RWPE2 (cell line): ENCODE results near the gene MMP17.

ENCODE experiments used
- ATAC-seq: fragments of 200-7000 bp; cut with Tn5 transposase; 3 replicates; pipeline ENCODE4 v1.9.1; 2021; ENCODE audit warnings: low read depth
- DNase-seq: peaks from one replicate; pipeline ENCODE4 v3.0.0-alpha.2; 2020; ENCODE audit warnings: low spot score
- H3K27ac ChIP-seq: fragments of 450-650 bp; 2 replicates; pipeline ENCODE4 v1.5.1; 2017; ENCODE audit warnings: mild to moderate bottlenecking; ENCODE audit not compliant: poor library complexity, severe bottlenecking
- H3K27me3 ChIP-seq: fragments of 250-450 bp; sonication (Bioruptor Pico); 2 replicates; pipeline ENCODE4 v1.5.1; 2021; ENCODE audit warnings: mild to moderate bottlenecking, moderate library complexity; ENCODE audit not compliant: insufficient read depth, poor library complexity, severe bottlenecking
- H3K36me3 ChIP-seq: fragments of 250-450 bp; sonication (Bioruptor Pico); 2 replicates; pipeline ENCODE4 v1.5.1; 2020; ENCODE audit warnings: low read depth, mild to moderate bottlenecking, moderate library complexity
- H3K4me1 ChIP-seq: fragments of 250-450 bp; sonication (Bioruptor Pico); 2 replicates; pipeline ENCODE4 v1.5.1; 2021; ENCODE audit warnings: mild to moderate bottlenecking, moderate library complexity; ENCODE audit not compliant: insufficient read depth, poor library complexity, severe bottlenecking
- H3K4me3 ChIP-seq: fragments of 250-450 bp; sonication (Bioruptor Pico); 2 replicates; pipeline ENCODE4 v1.5.1; 2021; ENCODE audit warnings: mild to moderate bottlenecking, moderate library complexity; ENCODE audit not compliant: severe bottlenecking
- H3K9me3 ChIP-seq: fragments of 250-450 bp; sonication (Bioruptor Pico); 2 replicates; pipeline ENCODE4 v1.5.1; 2021; ENCODE audit warnings: mild to moderate bottlenecking, moderate library complexity; ENCODE audit not compliant: severe bottlenecking
- TF ChIP-seq, protein P1 (sequence below): fragments of 450-650 bp; IDR thresholded peaks from one replicate; pipeline ENCODE4 v1.5.1; 2017; ENCODE audit warnings: mild to moderate bottlenecking, moderate library complexity; ENCODE audit not compliant: poor library complexity, severe bottlenecking

Gene MMP17

DNA sequence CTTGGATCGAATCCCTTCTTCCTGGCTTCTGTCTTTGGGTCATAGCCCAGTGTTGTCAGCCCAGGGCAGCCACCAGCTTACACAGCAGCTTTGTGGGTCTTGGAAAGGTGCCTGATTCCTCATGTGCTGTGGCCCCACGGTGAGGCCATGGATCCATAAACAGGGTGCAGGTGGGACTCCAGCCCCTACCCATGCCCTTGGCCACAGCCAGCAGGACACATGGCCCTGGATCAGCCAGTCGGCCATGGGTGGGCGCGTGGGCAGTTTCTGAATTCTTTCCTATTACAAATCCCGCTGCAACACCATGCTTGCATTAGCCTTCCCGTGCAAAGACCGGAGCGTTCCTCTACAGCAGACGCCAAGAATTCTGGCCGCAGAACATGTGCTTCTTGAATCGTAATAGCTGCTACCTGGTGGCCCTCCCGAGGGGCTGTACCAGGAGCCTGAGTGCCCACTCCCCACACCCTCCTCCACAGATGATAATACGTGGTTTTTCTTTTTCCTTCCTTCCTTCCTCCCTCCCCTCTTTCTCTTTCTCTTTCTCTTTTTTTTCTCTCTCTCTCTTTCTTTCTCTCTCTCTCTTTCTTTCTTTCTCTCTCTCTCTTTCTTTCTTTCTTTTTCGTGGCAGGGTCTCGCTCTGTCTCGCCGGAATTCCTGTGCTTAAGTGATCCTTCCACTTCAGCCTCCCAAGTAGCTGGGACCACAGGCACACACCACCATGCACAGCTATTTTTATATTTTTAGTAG is 2.9 kb upstream of the MMP17 start:
- H3K9me3 ChIP-seq: no peaks in the 10 kb centered on the region
- TF ChIP-seq, protein P1, sequence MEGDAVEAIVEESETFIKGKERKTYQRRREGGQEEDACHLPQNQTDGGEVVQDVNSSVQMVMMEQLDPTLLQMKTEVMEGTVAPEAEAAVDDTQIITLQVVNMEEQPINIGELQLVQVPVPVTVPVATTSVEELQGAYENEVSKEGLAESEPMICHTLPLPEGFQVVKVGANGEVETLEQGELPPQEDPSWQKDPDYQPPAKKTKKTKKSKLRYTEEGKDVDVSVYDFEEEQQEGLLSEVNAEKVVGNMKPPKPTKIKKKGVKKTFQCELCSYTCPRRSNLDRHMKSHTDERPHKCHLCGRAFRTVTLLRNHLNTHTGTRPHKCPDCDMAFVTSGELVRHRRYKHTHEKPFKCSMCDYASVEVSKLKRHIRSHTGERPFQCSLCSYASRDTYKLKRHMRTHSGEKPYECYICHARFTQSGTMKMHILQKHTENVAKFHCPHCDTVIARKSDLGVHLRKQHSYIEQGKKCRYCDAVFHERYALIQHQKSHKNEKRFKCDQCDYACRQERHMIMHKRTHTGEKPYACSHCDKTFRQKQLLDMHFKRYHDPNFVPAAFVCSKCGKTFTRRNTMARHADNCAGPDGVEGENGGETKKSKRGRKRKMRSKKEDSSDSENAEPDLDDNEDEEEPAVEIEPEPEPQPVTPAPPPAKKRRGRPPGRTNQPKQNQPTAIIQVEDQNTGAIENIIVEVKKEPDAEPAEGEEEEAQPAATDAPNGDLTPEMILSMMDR: no peak
- H3K4me3 ChIP-seq: no peak overlapping the region
- H3K36me3 ChIP-seq: no peaks in the 10 kb centered on the region
- ATAC-seq: no peak
- H3K27ac ChIP-seq: no peak overlapping the region
- H3K4me1 ChIP-seq: no peaks in the 10 kb centered on the region
- peaks cover 4% of the 10 kb centered on the region for H3K27me3 ChIP-seq
- no peak for DNase-seq

DNA sequence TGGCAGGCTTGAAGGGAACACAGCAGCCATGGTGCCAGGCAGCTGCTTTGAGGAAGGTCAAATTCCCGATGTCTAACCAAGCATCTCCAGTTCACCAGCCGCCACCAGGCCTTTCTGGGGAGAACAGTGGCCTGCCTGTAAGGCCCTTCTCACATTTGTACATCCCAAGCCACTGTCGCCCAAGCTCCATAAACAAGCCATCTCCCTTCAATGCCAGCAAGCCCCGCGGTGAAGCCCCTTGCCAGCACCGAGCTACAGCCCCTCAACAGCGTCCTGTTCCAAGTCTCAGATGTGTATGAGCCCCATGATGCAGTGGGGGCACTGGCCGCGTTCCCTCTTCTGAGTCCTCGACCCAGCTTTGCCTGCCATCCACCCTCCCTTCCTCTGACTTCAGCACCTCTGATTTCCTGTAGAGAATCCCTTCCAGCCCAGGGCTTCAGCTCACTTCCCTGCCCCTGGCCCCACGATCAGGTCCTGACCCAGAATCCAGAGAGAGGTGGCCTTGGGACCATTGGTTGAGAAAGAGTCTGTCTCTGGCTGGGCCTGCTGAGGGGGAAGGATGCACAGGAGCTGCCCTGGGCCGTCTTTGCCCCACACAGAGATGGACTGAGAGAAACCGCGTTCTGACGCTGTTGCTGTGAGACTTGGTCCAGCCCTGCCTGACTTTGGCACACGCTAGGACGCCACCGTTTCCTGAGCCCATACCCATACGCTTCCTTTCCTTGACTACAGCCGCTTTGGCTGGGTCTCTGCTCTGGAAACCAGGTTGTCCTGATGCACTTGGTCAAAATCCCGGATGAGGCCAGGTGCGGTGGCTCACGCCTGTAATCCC is 1.9 kb upstream of the MMP17 start:
- ATAC-seq (no peak), DNase-seq (peak; percentile 51)
- peaks cover 13% of the 10 kb centered on the region for H3K27me3 ChIP-seq
- H3K4me3 ChIP-seq: no peak overlapping the region
- no peak overlapping the region for H3K27ac ChIP-seq
- no peaks in the 10 kb centered on the region for H3K9me3 ChIP-seq
- no peaks in the 10 kb centered on the region for H3K4me1 ChIP-seq
- no peaks in the 10 kb centered on the region for H3K36me3 ChIP-seq
- TF ChIP-seq, protein P1: no peak

DNA sequence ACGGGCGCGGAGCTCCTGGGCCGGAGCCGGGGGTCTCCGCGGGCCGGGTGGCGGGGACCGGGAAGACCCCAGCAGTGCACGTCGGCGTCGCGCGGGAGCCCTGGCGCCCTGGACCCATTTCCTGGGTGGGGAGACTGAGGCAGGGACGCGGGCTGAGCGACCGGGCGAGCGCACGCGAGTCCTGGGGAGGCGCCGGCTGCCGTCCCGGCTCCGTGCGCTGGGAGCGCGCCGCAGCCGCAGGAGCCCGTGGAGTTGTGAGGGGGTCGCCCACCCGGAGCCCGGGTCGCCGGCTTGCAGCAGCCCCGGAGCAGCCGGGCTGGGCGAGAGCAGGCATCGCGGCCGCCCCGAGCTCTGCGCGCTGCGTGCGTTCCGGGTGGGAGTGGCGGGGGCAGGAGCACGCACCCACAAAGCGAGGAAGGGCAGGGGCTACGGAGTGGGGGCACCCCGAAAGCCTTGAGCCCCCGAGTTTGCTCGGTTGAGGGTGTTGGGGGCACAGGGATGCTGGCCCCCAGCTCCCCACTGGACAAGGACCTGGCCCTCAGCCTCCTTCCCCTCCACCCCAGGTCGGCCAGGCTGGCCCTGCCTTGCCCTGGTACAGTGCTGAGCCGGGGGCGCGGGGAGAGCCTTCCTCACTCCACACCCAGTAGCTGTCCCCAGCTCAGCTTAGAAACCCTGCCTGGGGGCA is 620 bp downstream of the MMP17 start:
- DNase-seq (peak; percentile 63), ATAC-seq (peak; percentile 49)
- TF ChIP-seq, protein P1: no peak
- Histone ChIP-seq H3K27ac (peak overlapping the region; percentile 0), H3K4me3 (peak overlapping the region; percentile 63), H3K9me3 (no peaks in the 10 kb centered on the region), H3K4me1 (no peaks in the 10 kb centered on the region), H3K36me3 (no peaks in the 10 kb centered on the region), H3K27me3 (peaks cover 14% of the 10 kb centered on the region)

DNA sequence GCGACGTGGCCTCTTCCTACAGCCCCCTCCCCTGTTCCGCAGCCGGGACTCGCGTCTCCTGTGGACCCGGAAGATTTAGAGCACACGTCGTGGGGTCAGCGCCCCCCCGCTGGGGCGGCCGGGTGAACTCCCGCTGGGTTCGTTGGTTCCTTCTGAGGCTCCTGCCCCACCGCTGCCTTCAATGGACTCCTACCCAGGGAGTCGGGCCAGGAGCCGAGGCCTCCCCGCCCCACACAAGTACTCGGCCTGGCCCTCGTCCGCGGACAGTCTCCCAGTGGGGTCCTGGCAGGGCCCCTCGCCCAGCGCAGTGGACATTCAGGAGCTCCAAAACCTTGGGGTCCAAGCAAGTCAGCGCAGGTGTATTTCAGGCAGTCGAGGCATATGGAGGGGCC is 1.2 kb downstream of the MMP17 start:
- no peaks in the 10 kb centered on the region for H3K4me1 ChIP-seq
- TF ChIP-seq, protein P1: no peak
- ATAC-seq: 0 out of 3 replicates have a peak, but pooled peaks have one; percentile 7

More for the DNA sequence above, 1.2 kb downstream of the MMP17 start:
- Histone ChIP-seq H3K36me3 (no peaks in the 10 kb centered on the region), H3K9me3 (no peaks in the 10 kb centered on the region), H3K27me3 (peaks cover 14% of the 10 kb centered on the region), H3K4me3 (peak overlapping the region; percentile 63), H3K27ac (peak overlapping the region; percentile 0)
- peak; percentile 69 for DNase-seq
